Stomach (tissue), 9 donors: ENCODE results near the gene GPATCH2. TPM values are rescaled to one million over a fixed set of nuclear protein-coding genes. Genes with fewer than 3 reads are reported as not detected.

Experiments
- DNase-seq, 2 donors: peaks; one replicate each; pipeline versions ENCODE4 v3.0.0 to v3.0.0-alpha.2; 2013 to 2019
- H3K27ac ChIP-seq, 5 donors: fragments of 200-600 bp in 4 of 5; sonication (generic) in 4 of 5; one replicate each; pipeline ENCODE4 v1.5.1; 2013 to 2019; ENCODE audit warnings: mild to moderate bottlenecking in 1 of 5, moderate library complexity in 1 of 5
- H3K27me3 ChIP-seq, 3 donors: fragments of 200-600 bp; sonication (generic); one replicate each; pipeline ENCODE4 v1.5.1; 2017 to 2019; ENCODE audit warnings: mixed run types in 1 of 3
- H3K36me3 ChIP-seq, 4 donors: fragments of 200-600 bp; sonication (generic); 1 replicate in 3 of 4; 2 replicates in 1 of 4; pipeline ENCODE4 v1.5.1; 2016 to 2019
- H3K4me1 ChIP-seq, 4 donors: fragments of 200-600 bp; sonication (generic); one replicate each; pipeline ENCODE4 v1.5.1; 2016 to 2019
- H3K4me3 ChIP-seq, 4 donors: fragments of 200-600 bp; sonication (generic) in 3 of 4; one replicate each; pipeline ENCODE4 v1.5.1; 2016 to 2019; ENCODE audit warnings: mild to moderate bottlenecking in 1 of 4
- H3K9me3 ChIP-seq, 4 donors: fragments of 200-600 bp; sonication (generic); one replicate each; pipeline ENCODE4 v1.5.1; 2016 to 2019
- EP300 ChIP-seq: sonication (generic); formaldehyde crosslinking; IDR thresholded peaks from one replicate; pipeline ENCODE4 v1.6.1; 2017; ENCODE audit warnings: antibody characterized with exemption
- POLR2A ChIP-seq, 4 donors: fragments of 450-650 bp; IDR thresholded peaks; one replicate each; pipeline ENCODE4 v1.6.1; 2016; ENCODE audit warnings: antibody characterized with exemption in 4 of 4, control low read depth in 2 of 4, mild to moderate bottlenecking in 1 of 4, moderate library complexity in 1 of 4
- POLR2AphosphoS5 ChIP-seq, 3 donors: sonication (generic); formaldehyde crosslinking; IDR thresholded peaks; one replicate each; pipeline ENCODE4 v1.6.1; 2016; ENCODE audit warnings: antibody characterized with exemption in 3 of 3
- WGBS, 5 donors: extraction: QIAGEN DNeasy Blood & Tissue Kit in 3 of 5; methylation state at CpG; one replicate each; pipeline versions ENCODE4 v1.1.5 to v1.1.7; 2013 to 2018; 5-methylcytosine and 5-hydroxymethylcytosine counted together
- intact Hi-C: fragments of 100-400 bp; cut with DNase I; formaldehyde crosslinking; loops from one replicate; pipeline ENCODE4 v1.15.1; 2023; ENCODE audit warnings: low total_unique reads
- polyA plus RNA-seq, 3 donors: library from polyadenylated mRNA; stranded (reverse); fragments of 200-250 nt; gene quantifications; one replicate each; pipeline ENCODE4 v1.2.3, GENCODE V29; 2013
- total RNA-seq, 5 donors: library from RNA; depleted of rRNA; stranded (reverse); fragments of >200 nt; gene quantifications; one replicate each; pipeline versions ENCODE4 v1.1.0 to v1.2.3, GENCODE V29; 2014 to 2016
- TF ChIP-seq, protein P1 (sequence below), 7 experiments: fragments of 450-650 bp in 4 of 7; fragments of 200-600 bp in 3 of 7; sonication (generic) in 3 of 7; IDR thresholded peaks; one replicate each; pipeline ENCODE4 v1.5.1; 2016 to 2019; ENCODE audit warnings: antibody characterized with exemption in 7 of 7, control low read depth in 2 of 7, mild to moderate bottlenecking in 1 of 7
- donor health status: healthy with polysubstance abuse.
- donor health status: Bipolar disorder and iron deficiency.
- donor health status: healthy.

GPATCH2 gene
- total and polyA plus RNA-seq, 8 donors: 2.4 to 42.8 (median 13.4) TPM

DNA sequence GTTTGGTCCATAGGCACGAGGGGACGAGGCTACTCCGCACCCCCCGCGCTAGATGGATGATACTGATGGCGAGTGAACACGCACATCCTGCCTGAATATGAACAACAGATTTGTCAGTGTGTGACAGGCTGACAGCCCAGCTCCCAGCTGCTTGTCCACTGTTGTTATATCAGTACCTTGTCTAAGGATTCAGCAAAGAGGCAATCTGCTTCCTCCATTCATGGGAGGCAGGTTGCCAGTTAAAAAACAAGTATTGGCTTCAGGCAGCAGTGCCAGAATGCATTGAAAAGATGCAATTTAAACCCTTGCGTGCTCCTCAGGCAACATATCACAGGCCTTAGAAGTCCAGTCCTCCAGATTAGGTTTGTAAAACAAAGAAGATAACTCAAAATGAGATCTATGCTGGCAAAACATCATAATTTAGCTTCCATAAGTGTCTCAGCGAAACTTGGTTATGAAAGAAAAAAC, 223.3 kb downstream of the GPATCH2 start:
- peak in 1 of 2 donors; percentile 48 for DNase-seq
- H3K36me3 ChIP-seq: no peaks in the 10 kb centered on the region
- no peaks in the 10 kb centered on the region for H3K4me1 ChIP-seq
- WGBS, 5 donors: 66 to 75% (median 71%) methylated on average over 9 of the region's 9 CpGs
- intact Hi-C loops: no loop called here
- no peaks in the 10 kb centered on the region for H3K9me3 ChIP-seq
- no peak overlapping the region for H3K4me3 ChIP-seq
- H3K27me3 ChIP-seq: no peaks in the 10 kb centered on the region
- no peak overlapping the region for H3K27ac ChIP-seq
- TF ChIP-seq EP300: no peak

DNA sequence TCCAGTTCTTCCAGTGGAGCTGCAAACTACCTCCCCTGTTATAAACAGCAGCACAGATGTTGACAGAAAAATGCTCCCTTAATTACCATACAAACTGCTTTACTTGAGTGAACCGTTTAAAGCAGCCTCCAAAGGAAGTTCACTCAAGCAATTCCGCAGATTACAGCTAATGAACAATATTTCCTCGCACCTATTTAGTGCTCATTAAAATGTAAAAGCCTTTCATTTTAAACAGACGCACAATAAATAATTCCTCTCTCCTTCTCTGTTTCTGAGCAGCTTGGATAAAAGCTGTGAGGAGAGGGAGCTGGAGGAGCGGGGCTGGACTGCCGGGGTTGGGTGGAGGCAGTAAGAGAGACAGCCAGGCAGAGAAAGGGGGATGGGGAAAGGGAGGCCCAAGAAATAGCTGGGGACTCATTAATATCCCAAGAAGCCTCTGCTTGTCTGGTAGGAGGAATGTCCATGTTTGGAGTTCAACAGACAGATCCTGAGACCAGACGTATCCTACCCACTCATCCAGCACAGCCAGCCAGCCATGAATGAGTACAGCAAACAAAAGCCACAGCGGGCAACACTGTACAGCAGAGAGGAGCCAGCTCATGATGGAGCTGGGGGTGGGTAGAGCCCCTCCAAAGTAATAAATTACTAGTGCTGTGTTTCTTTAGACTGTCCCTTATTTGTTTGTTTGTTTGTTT, 227.7 kb downstream of the GPATCH2 start:
- DNase-seq: peak in 1 of 2 donors; percentile 41
- 71 to 82% (median 77%) methylated on average over 8 of the region's 8 CpGs for WGBS, 5 donors
- no peaks in the 10 kb centered on the region for H3K4me1 ChIP-seq
- intact Hi-C loops: no loop called here
- no peak overlapping the region for H3K4me3 ChIP-seq
- no peaks in the 10 kb centered on the region for H3K36me3 ChIP-seq
- TF ChIP-seq POLR2A (IDR thresholded peaks at IDR 0.05) (no peak), POLR2AphosphoS5 (IDR thresholded peaks at IDR 0.05) (no peak), EP300 (no peak)
- TF ChIP-seq, protein P1, sequence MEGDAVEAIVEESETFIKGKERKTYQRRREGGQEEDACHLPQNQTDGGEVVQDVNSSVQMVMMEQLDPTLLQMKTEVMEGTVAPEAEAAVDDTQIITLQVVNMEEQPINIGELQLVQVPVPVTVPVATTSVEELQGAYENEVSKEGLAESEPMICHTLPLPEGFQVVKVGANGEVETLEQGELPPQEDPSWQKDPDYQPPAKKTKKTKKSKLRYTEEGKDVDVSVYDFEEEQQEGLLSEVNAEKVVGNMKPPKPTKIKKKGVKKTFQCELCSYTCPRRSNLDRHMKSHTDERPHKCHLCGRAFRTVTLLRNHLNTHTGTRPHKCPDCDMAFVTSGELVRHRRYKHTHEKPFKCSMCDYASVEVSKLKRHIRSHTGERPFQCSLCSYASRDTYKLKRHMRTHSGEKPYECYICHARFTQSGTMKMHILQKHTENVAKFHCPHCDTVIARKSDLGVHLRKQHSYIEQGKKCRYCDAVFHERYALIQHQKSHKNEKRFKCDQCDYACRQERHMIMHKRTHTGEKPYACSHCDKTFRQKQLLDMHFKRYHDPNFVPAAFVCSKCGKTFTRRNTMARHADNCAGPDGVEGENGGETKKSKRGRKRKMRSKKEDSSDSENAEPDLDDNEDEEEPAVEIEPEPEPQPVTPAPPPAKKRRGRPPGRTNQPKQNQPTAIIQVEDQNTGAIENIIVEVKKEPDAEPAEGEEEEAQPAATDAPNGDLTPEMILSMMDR (IDR thresholded peaks at IDR 0.05): no peak
- no peaks in the 10 kb centered on the region for H3K27me3 ChIP-seq
- no peak overlapping the region for H3K27ac ChIP-seq
- H3K9me3 ChIP-seq: no peaks in the 10 kb centered on the region

DNA sequence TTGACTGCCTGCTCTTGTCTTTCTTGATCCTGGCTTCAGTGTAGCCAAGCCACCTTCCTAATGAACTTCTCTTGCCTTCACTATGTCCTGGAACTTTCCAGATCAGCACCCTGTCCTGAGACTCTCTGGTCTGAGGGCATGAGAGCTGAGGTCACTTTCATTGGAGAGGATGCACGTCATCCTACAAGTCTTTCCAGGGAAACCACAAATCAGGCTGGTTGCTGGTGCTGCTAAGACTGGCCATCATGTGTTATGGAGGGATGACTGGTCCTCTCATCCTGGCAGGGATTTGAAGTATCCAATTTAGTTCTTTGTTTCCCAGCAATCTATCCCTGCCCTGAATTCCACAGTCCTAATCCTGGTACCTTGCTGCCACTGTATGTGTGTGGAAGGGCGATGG, 228.6 kb downstream of the GPATCH2 start:
- H3K36me3 ChIP-seq: no peaks in the 10 kb centered on the region
- H3K9me3 ChIP-seq: no peaks in the 10 kb centered on the region
- H3K27me3 ChIP-seq: no peaks in the 10 kb centered on the region
- TF ChIP-seq EP300 (no peak), POLR2AphosphoS5 (IDR thresholded peaks at IDR 0.05) (no peak)
- no peak for DNase-seq
- no peaks in the 10 kb centered on the region for H3K4me1 ChIP-seq
- intact Hi-C loops: no loop called here
- H3K4me3 ChIP-seq: no peak overlapping the region
- H3K27ac ChIP-seq: no peak overlapping the region
- 61 to 82% (median 74%) methylated on average over 2 of the region's 2 CpGs for WGBS, 5 donors

DNA sequence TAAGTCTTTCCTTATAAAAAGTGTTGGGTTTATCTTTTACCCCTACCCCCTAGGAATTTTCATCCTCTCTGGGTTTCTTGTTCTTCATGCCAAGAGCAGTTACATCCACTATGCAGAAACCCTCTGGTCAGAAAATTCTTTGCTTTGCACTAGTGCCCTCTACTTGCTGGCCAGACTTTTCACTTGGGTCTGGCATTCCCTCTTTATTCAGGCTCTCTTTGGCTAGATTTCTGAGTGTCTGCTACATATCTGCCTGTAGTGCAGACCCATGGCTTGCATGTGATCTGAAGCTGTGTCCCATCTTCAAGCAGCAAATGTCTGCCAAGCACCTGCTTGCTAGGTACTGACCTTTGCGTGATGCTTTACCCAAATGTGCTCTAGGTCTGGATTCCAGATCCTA, 237.0 kb downstream of the GPATCH2 start:
- H3K36me3 ChIP-seq: no peaks in the 10 kb centered on the region
- no peak overlapping the region for H3K4me3 ChIP-seq
- TF ChIP-seq POLR2AphosphoS5 (IDR thresholded peaks at IDR 0.05) (no peak), POLR2A (IDR thresholded peaks at IDR 0.05) (no peak), EP300 (no peak)
- TF ChIP-seq, protein P1 (IDR thresholded peaks at IDR 0.05): no peak
- H3K9me3 ChIP-seq: no peaks in the 10 kb centered on the region
- intact Hi-C loops: no loop called here
- H3K27me3 ChIP-seq: no peaks in the 10 kb centered on the region
- peak in 1 of 2 donors; percentile 51 for DNase-seq
- H3K4me1 ChIP-seq: no peaks in the 10 kb centered on the region
- 76 to 88% (median 83%) methylated on average over 1 of the region's 1 CpG for WGBS, 5 donors
- no peak overlapping the region for H3K27ac ChIP-seq

DNA sequence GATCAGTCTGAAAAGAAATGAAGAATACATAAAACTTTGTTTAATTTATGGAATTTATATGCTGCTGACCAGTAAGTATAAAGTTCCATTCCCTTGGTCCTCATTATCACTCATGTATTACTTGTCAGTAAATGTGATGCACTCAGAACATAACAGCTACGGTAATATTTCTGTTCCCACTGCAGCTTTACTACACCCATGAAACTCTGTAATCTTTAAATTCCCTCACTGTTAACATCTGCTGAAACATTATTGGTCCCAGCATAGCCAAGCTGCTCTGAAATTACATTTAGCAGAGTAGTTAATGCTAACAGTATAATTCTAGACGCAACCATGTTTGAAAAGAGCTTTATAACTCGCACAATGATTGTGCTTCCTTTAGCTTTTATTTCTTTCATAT, 238.4 kb downstream of the GPATCH2 start:
- no peak for DNase-seq
- no peak overlapping the region for H3K4me3 ChIP-seq
- WGBS, 5 donors: 68 to 84% (median 79%) methylated on average over 3 of the region's 3 CpGs
- no peaks in the 10 kb centered on the region for H3K27me3 ChIP-seq
- H3K9me3 ChIP-seq: no peaks in the 10 kb centered on the region
- H3K36me3 ChIP-seq: no peaks in the 10 kb centered on the region
- H3K4me1 ChIP-seq: no peaks in the 10 kb centered on the region
- no peak for TF ChIP-seq POLR2A (IDR thresholded peaks at IDR 0.05)
- TF ChIP-seq, protein P1 (IDR thresholded peaks at IDR 0.05): no peak
- TF ChIP-seq EP300: no peak
- TF ChIP-seq POLR2AphosphoS5 (IDR thresholded peaks at IDR 0.05): no peak
- intact Hi-C loops: no loop called here
- no peak overlapping the region for H3K27ac ChIP-seq
